Measurements from ENCODE around the gene SYNDIG1.

- TF ChIP-seq CTCF (IDR thresholded peaks at IDR 0.05), result no peak
- no peak for TF ChIP-seq POLR2A (IDR thresholded peaks at IDR 0.05)
Observed at GRCh38 chr20:24673678-24674570, 204.5 kb downstream of the SYNDIG1 start.

Data from transverse colon (tissue), 3 donors.